Hindlimb muscle (tissue), 1 donor: ENCODE results near the gene NDST1. TPM values are rescaled to one million over a fixed set of nuclear protein-coding genes. Genes with fewer than 3 reads are reported as not detected.
A peak's percentile ranks its signal among the peaks of the same experiment; 100 is the strongest.
"Not testable (repeated sequence)": the region's sequence is repeated elsewhere in the genome, so short reads cannot be mapped to it uniquely, and the experiment has no call there.

ENCODE experiments used
- DNase-seq: peaks from one replicate; pipeline ENCODE4 v3.0.0-alpha.2; 2013
- polyA plus RNA-seq: library from polyadenylated mRNA; unstranded; fragments of 120-200 nt; gene quantifications from one replicate; pipeline ENCODE4 v1.2.1, GENCODE V29; 2013; ENCODE audit not compliant: insufficient read length

The NDST1 gene
- polyA plus RNA-seq = 48.2 TPM

GRCh38 chr5:150507474-150508276 lies at the start of gene NDST1:
Gene NDST1 (plus strand): TSS chr5:150508131. CDS start chr5:150521255, 13,124 bp downstream.
- DNase-seq = no peak

GRCh38 chr5:150458802-150459557 lies 49.0 kb upstream of the NDST1 start:
- DNase-seq = peak; percentile 71

- no peak for DNase-seq
Observed at GRCh38 chr5:150460781-150461180, 47.1 kb upstream of the NDST1 start.

GRCh38 chr5:150461231-150461630 lies 46.7 kb upstream of the NDST1 start:
- no peak for DNase-seq

GRCh38 chr5:150464554-150465012 lies 43.3 kb upstream of the NDST1 start:
- DNase-seq = peak; percentile 75

- DNase-seq = no peak
Observed at GRCh38 chr5:150465927-150466326, 42.0 kb upstream of the NDST1 start.

- no peak for DNase-seq
Observed at GRCh38 chr5:150468206-150468605, 39.7 kb upstream of the NDST1 start.

- DNase-seq = no peak
Observed at GRCh38 chr5:150469718-150470469, 38.0 kb upstream of the NDST1 start.

GRCh38 chr5:150473673-150474358 lies 34.1 kb upstream of the NDST1 start:
- DNase-seq = no peak

GRCh38 chr5:150476568-150476967 lies 31.4 kb upstream of the NDST1 start:
- not testable (repeated sequence) for DNase-seq

GRCh38 chr5:150479416-150479815 lies 28.5 kb upstream of the NDST1 start:
- DNase-seq = no peak

- DNase-seq = no peak
Observed at GRCh38 chr5:150481708-150481965, 26.3 kb upstream of the NDST1 start.

GRCh38 chr5:150481972-150482406 lies 25.9 kb upstream of the NDST1 start:
- DNase-seq = no peak

- DNase-seq = no peak
Observed at GRCh38 chr5:150484964-150485692, 22.8 kb upstream of the NDST1 start.

- peak; percentile 73 for DNase-seq
Observed at GRCh38 chr5:150485693-150486401, 22.1 kb upstream of the NDST1 start.

GRCh38 chr5:150486402-150487198 lies 21.3 kb upstream of the NDST1 start:
- peak; percentile 81 for DNase-seq

GRCh38 chr5:150487199-150488061 lies 20.5 kb upstream of the NDST1 start:
- no peak for DNase-seq

- DNase-seq = peak; percentile 48
Observed at GRCh38 chr5:150488519-150489359, 19.2 kb upstream of the NDST1 start.
